Ascending aorta (tissue), 2 donors: ENCODE measurements around the gene MAMLD1. TPM values are rescaled to one million over a fixed set of nuclear protein-coding genes. Genes with fewer than 3 reads are reported as not detected.

Experiments
- DNase-seq, 2 donors: peaks; one replicate each; pipeline ENCODE4 v3.0.0-alpha.2; 2019; ENCODE audit warnings: low spot score in 2 of 2
- H3K27ac ChIP-seq, 2 donors: fragments of 200-600 bp; sonication (generic); one replicate each; pipeline ENCODE4 v1.5.1; 2016 to 2017; ENCODE audit warnings: mild to moderate bottlenecking in 1 of 2
- H3K27me3 ChIP-seq: fragments of 200-600 bp; sonication (generic); one replicate; pipeline ENCODE4 v1.5.1; 2017
- H3K36me3 ChIP-seq, 2 donors: fragments of 200-600 bp; sonication (generic); one replicate each; pipeline ENCODE4 v1.5.1; 2016
- H3K4me1 ChIP-seq, 2 donors: fragments of 200-600 bp; sonication (generic); one replicate each; pipeline ENCODE4 v1.5.1; 2016 to 2017; ENCODE audit warnings: mild to moderate bottlenecking in 1 of 2
- H3K4me3 ChIP-seq, 2 donors: fragments of 200-600 bp; sonication (generic); one replicate each; pipeline ENCODE4 v1.5.1; 2016 to 2017; ENCODE audit warnings: mild to moderate bottlenecking in 1 of 2
- H3K9me3 ChIP-seq, 2 donors: fragments of 200-600 bp; sonication (generic); one replicate each; pipeline ENCODE4 v1.5.1; 2016
- CTCF ChIP-seq, 3 experiments: fragments of 200-600 bp in 2 of 3; fragments of 450-650 bp in 1 of 3; sonication (generic) in 2 of 3; IDR thresholded peaks; one replicate each; pipeline ENCODE4 v1.5.1; 2016 to 2019; ENCODE audit warnings: antibody characterized with exemption in 3 of 3, mild to moderate bottlenecking in 1 of 3, moderate library complexity in 1 of 3
- intact Hi-C: fragments of 100-400 bp; cut with DNase I; formaldehyde crosslinking; loops from one replicate; pipeline ENCODE4 v1.15.1; 2023
- total RNA-seq: library from RNA; depleted of rRNA; stranded (reverse); fragments of >200 nt; gene quantifications from one replicate; pipeline ENCODE4 v1.1.0, GENCODE V29; 2016

MAMLD1 gene
- total RNA-seq, 1 donor from 2014 or later, result 15.4 TPM

GRCh38 chrX:150503898-150504219 is 140.7 kb downstream of the MAMLD1 start:
- Histone ChIP-seq H3K9me3 (no peaks in the 10 kb centered on the region), H3K27me3 (no peaks in the 10 kb centered on the region), H3K4me3 (no peak overlapping the region), H3K36me3 (no peaks in the 10 kb centered on the region), H3K27ac (peak overlapping the region in 1 of 2 donors; percentile 18), H3K4me1 (peaks cover 0 to 12% of the 10 kb centered on the region in 2 donors)
- no peak for DNase-seq
- intact Hi-C loops, result no loop called here
- TF ChIP-seq CTCF (IDR thresholded peaks at IDR 0.05), result no peak

GRCh38 chrX:150504397-150505182 is 141.5 kb downstream of the MAMLD1 start:
- Histone ChIP-seq H3K9me3 (no peaks in the 10 kb centered on the region), H3K36me3 (no peaks in the 10 kb centered on the region), H3K27ac (peak overlapping the region; percentile 49 to 53), H3K27me3 (no peaks in the 10 kb centered on the region), H3K4me3 (no peak overlapping the region), H3K4me1 (peaks cover 0 to 12% of the 10 kb centered on the region in 2 donors)
- no peak for DNase-seq
- intact Hi-C loops, result loop anchor here (5.0 kb wide), 2 partner anchors 43 to 142 kb away; partner anchors contain the start of gene MAMLD1
- no peak for TF ChIP-seq CTCF (IDR thresholded peaks at IDR 0.05)

- intact Hi-C loops, result loop anchor here (5.0 kb wide), 2 partner anchors 41 to 144 kb away; partner anchors contain the start of gene MAMLD1
Measured at GRCh38 chrX:150506020-150506419, 142.9 kb downstream of the MAMLD1 start.

DNA sequence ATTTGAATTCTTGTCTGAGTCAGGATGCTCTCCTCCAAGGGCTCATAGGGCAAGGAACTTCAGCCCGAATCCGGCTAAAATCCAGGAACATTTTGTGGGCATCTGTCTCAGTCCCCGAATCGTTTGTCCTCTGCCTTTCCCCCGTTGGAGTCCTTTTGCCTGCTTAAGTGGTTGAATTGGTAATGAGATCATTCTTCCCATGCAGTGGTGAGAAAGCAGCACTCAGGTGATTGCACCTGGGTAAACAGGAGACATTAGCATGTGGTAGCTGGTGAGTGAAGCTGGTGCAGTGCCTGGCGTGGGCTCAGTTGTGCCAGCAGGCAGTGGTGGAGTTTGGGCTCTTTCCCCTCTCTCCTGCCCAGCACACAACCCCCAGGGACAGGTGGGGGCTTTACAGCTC is 143.4 kb downstream of the MAMLD1 start:
- Histone ChIP-seq H3K4me1 (peaks cover 0 to 12% of the 10 kb centered on the region in 2 donors), H3K27ac (no peak overlapping the region)

More at GRCh38 chrX:150506020-150506419, 142.9 kb downstream of the MAMLD1 start:
- DNase-seq, result no peak
- no peaks in the 10 kb centered on the region for H3K36me3 ChIP-seq
- H3K27me3 ChIP-seq, result no peaks in the 10 kb centered on the region
- no peak overlapping the region for H3K4me3 ChIP-seq
- no peak for TF ChIP-seq CTCF (IDR thresholded peaks at IDR 0.05)
- H3K9me3 ChIP-seq, result no peaks in the 10 kb centered on the region
- no peak overlapping the region for H3K27ac ChIP-seq
- H3K4me1 ChIP-seq, result peaks cover 0 to 12% of the 10 kb centered on the region in 2 donors

GRCh38 chrX:150507251-150507856 is 144.2 kb downstream of the MAMLD1 start:
- Histone ChIP-seq H3K27me3 (no peaks in the 10 kb centered on the region), H3K36me3 (no peaks in the 10 kb centered on the region), H3K9me3 (no peaks in the 10 kb centered on the region), H3K4me3 (peak overlapping the region; percentile 6 to 52), H3K4me1 (peaks cover 0 to 12% of the 10 kb centered on the region in 2 donors), H3K27ac (peak overlapping the region; percentile 66 to 84)
- TF ChIP-seq CTCF (IDR thresholded peaks at IDR 0.05), result no peak
- intact Hi-C loops, result loop anchor here (5.0 kb wide), 2 partner anchors 40 to 145 kb away; partner anchors contain the start of gene MAMLD1
- no peak for DNase-seq

More for the DNA sequence above, 143.4 kb downstream of the MAMLD1 start:
- DNase-seq, result no peak
- Histone ChIP-seq H3K4me3 (no peak overlapping the region), H3K36me3 (no peaks in the 10 kb centered on the region), H3K9me3 (no peaks in the 10 kb centered on the region), H3K27me3 (no peaks in the 10 kb centered on the region)
- intact Hi-C loops, result loop anchor here (5.0 kb wide), 2 partner anchors 41 to 144 kb away; partner anchors contain the start of gene MAMLD1
- TF ChIP-seq CTCF (IDR thresholded peaks at IDR 0.05), result no peak
